ENCODE results near the gene CCL13.

The CCL13 gene

GRCh38 chr17:34358631-34359030 is 2.4 kb downstream of the CCL13 start:
- Histone ChIP-seq H2BK120ac (ENCODE audit: low read depth, low read length) (no peak overlapping the region), H3K4me3 (ENCODE audit: insufficient read depth in 1 of 2, low read depth in 1 of 2, low read length in 2 of 2) (no peak overlapping the region), H3K9me3 (ENCODE audit: control insufficient read depth, low read length) (no peaks in the 10 kb centered on the region), H2AK5ac (ENCODE audit: low read length, severe bottlenecking) (no peak overlapping the region), H3K27ac (ENCODE audit: low read length, poor library complexity, severe bottlenecking) (no peak overlapping the region), H2BK5ac (ENCODE audit: low read depth, low read length, poor library complexity, severe bottlenecking) (no peak overlapping the region), H3K36me3 (ENCODE audit: control insufficient read depth in 1 of 2, insufficient read depth in 2 of 2, low read depth in 1 of 2, low read length in 2 of 2) (no peaks in the 10 kb centered on the region), H3K4ac (ENCODE audit: low read depth in 1 of 2, low read length in 2 of 2) (no peak overlapping the region), H3K9ac (ENCODE audit: low read length) (no peak overlapping the region), H3K4me2 (ENCODE audit: low read length, poor library complexity, severe bottlenecking) (no peak overlapping the region), H2AFZ (ENCODE audit: low read depth, low read length) (no peak overlapping the region), H3K14ac (ENCODE audit: low read length in 2 of 2) (no peak overlapping the region), H3K23ac (ENCODE audit: low read length in 2 of 2) (no peak overlapping the region), H3K4me1 (ENCODE audit: control insufficient read depth, insufficient read depth, low read depth, low read length) (no peaks in the 10 kb centered on the region), H2BK12ac (ENCODE audit: low read length in 2 of 2) (no peak overlapping the region), H4K8ac (ENCODE audit: low read length) (no peak overlapping the region), H3K79me1 (replicated peaks; ENCODE audit: low read length, poor library complexity, severe bottlenecking) (no peaks in the 10 kb centered on the region), H2BK15ac (ENCODE audit: low read depth, poor library complexity, severe bottlenecking) (no peak overlapping the region), H3K27me3 (ENCODE audit: control insufficient read depth in 1 of 2, insufficient read depth in 1 of 2, low read length in 2 of 2) (peaks cover 0 to 20% of the 10 kb centered on the region in 2 experiments), H4K91ac (ENCODE audit: low read length) (no peak overlapping the region), H3K18ac (ENCODE audit: low read depth in 1 of 2, low read length in 2 of 2) (no peak overlapping the region)
- WGBS, result 85% methylated on average over 3 of the region's 3 CpGs
- no peak for DNase-seq

- Histone ChIP-seq H3K23ac (ENCODE audit: low read length in 2 of 2) (no peak overlapping the region), H3K27ac (ENCODE audit: low read length, poor library complexity, severe bottlenecking) (no peak overlapping the region), H2AFZ (ENCODE audit: low read depth, low read length) (no peak overlapping the region), H3K36me3 (ENCODE audit: control insufficient read depth in 1 of 2, insufficient read depth in 2 of 2, low read depth in 1 of 2, low read length in 2 of 2) (no peaks in the 10 kb centered on the region), H3K9ac (ENCODE audit: low read length) (no peak overlapping the region), H2BK15ac (ENCODE audit: low read depth, poor library complexity, severe bottlenecking) (no peak overlapping the region), H2BK5ac (ENCODE audit: low read depth, low read length, poor library complexity, severe bottlenecking) (no peak overlapping the region), H3K4me1 (ENCODE audit: control insufficient read depth, insufficient read depth, low read depth, low read length) (no peaks in the 10 kb centered on the region), H2AK5ac (ENCODE audit: low read length, severe bottlenecking) (no peak overlapping the region), H4K91ac (ENCODE audit: low read length) (no peak overlapping the region), H2BK120ac (ENCODE audit: low read depth, low read length) (no peak overlapping the region), H3K79me1 (replicated peaks; ENCODE audit: low read length, poor library complexity, severe bottlenecking) (no peaks in the 10 kb centered on the region), H4K8ac (ENCODE audit: low read length) (no peak overlapping the region), H3K4ac (ENCODE audit: low read depth in 1 of 2, low read length in 2 of 2) (no peak overlapping the region), H2BK12ac (ENCODE audit: low read length in 2 of 2) (no peak overlapping the region), H3K4me2 (ENCODE audit: low read length, poor library complexity, severe bottlenecking) (no peak overlapping the region), H3K27me3 (ENCODE audit: control insufficient read depth in 1 of 2, insufficient read depth in 1 of 2, low read length in 2 of 2) (peaks cover 0 to 40% of the 10 kb centered on the region in 2 experiments), H3K18ac (ENCODE audit: low read depth in 1 of 2, low read length in 2 of 2) (no peak overlapping the region), H3K14ac (ENCODE audit: low read length in 2 of 2) (no peak overlapping the region), H3K4me3 (ENCODE audit: insufficient read depth in 1 of 2, low read depth in 1 of 2, low read length in 2 of 2) (no peak overlapping the region), H3K9me3 (ENCODE audit: control insufficient read depth, low read length) (no peaks in the 10 kb centered on the region)
- no peak for DNase-seq
- WGBS, result 73% methylated on average over 6 of the region's 11 CpGs
These were observed 4.5 kb downstream of the CCL13 start for GRCh38 chr17:34360601-34361270.

- no peak overlapping the region for H2AFZ ChIP-seq (ENCODE audit: low read depth, low read length)
- no peak overlapping the region for H2BK5ac ChIP-seq (ENCODE audit: low read depth, low read length, poor library complexity, severe bottlenecking)
- DNase-seq, result peak; percentile 75
- H3K27me3 ChIP-seq (ENCODE audit: control insufficient read depth in 1 of 2, insufficient read depth in 1 of 2, low read length in 2 of 2), result peaks cover 0 to 47% of the 10 kb centered on the region in 2 experiments
- H4K8ac ChIP-seq (ENCODE audit: low read length), result no peak overlapping the region
- no peaks in the 10 kb centered on the region for H3K79me1 ChIP-seq (replicated peaks; ENCODE audit: low read length, poor library complexity, severe bottlenecking)
- H3K9me3 ChIP-seq (ENCODE audit: control insufficient read depth, low read length), result no peaks in the 10 kb centered on the region
- no peak overlapping the region for H2BK15ac ChIP-seq (ENCODE audit: low read depth, poor library complexity, severe bottlenecking)
- H3K4ac ChIP-seq (ENCODE audit: low read depth in 1 of 2, low read length in 2 of 2), result no peak overlapping the region
- no peaks in the 10 kb centered on the region for H3K36me3 ChIP-seq (ENCODE audit: control insufficient read depth in 1 of 2, insufficient read depth in 2 of 2, low read depth in 1 of 2, low read length in 2 of 2)
- H2AK5ac ChIP-seq (ENCODE audit: low read length, severe bottlenecking), result no peak overlapping the region
- no peaks in the 10 kb centered on the region for H3K4me1 ChIP-seq (ENCODE audit: control insufficient read depth, insufficient read depth, low read depth, low read length)
- H3K4me3 ChIP-seq (ENCODE audit: insufficient read depth in 1 of 2, low read depth in 1 of 2, low read length in 2 of 2), result no peak overlapping the region
- no peak overlapping the region for H4K91ac ChIP-seq (ENCODE audit: low read length)
- no peak overlapping the region for H3K18ac ChIP-seq (ENCODE audit: low read depth in 1 of 2, low read length in 2 of 2)
- WGBS, result 22% methylated on average over 8 of the region's 8 CpGs
- H3K9ac ChIP-seq (ENCODE audit: low read length), result no peak overlapping the region
- H3K27ac ChIP-seq (ENCODE audit: low read length, poor library complexity, severe bottlenecking), result no peak overlapping the region
- H3K14ac ChIP-seq (ENCODE audit: low read length in 2 of 2), result no peak overlapping the region
- H3K4me2 ChIP-seq (ENCODE audit: low read length, poor library complexity, severe bottlenecking), result no peak overlapping the region
- no peak overlapping the region for H2BK12ac ChIP-seq (ENCODE audit: low read length in 2 of 2)
- H2BK120ac ChIP-seq (ENCODE audit: low read depth, low read length), result no peak overlapping the region
- H3K23ac ChIP-seq (ENCODE audit: low read length in 2 of 2), result no peak overlapping the region
These were observed 5.3 kb downstream of the CCL13 start for GRCh38 chr17:34361478-34362061.

- Histone ChIP-seq H3K36me3 (ENCODE audit: control insufficient read depth in 1 of 2, insufficient read depth in 2 of 2, low read depth in 1 of 2, low read length in 2 of 2) (no peaks in the 10 kb centered on the region), H3K4me1 (ENCODE audit: control insufficient read depth, insufficient read depth, low read depth, low read length) (no peaks in the 10 kb centered on the region), H3K4ac (ENCODE audit: low read depth in 1 of 2, low read length in 2 of 2) (no peak within 1 kb of the TSS), H3K4me2 (ENCODE audit: low read length, poor library complexity, severe bottlenecking) (no peak within 1 kb of the TSS), H4K8ac (ENCODE audit: low read length) (no peak within 1 kb of the TSS), H3K27me3 (ENCODE audit: control insufficient read depth in 1 of 2, insufficient read depth in 1 of 2, low read length in 2 of 2) (peaks cover 0 to 61% of the 10 kb centered on the region in 2 experiments), H3K4me3 (ENCODE audit: insufficient read depth in 1 of 2, low read depth in 1 of 2, low read length in 2 of 2) (no peak within 1 kb of the TSS), H3K23ac (ENCODE audit: low read length in 2 of 2) (no peak within 1 kb of the TSS), H4K91ac (ENCODE audit: low read length) (no peak within 1 kb of the TSS), H3K18ac (ENCODE audit: low read depth in 1 of 2, low read length in 2 of 2) (no peak within 1 kb of the TSS), H3K27ac (ENCODE audit: low read length, poor library complexity, severe bottlenecking) (no peak within 1 kb of the TSS), H2AK5ac (ENCODE audit: low read length, severe bottlenecking) (no peak within 1 kb of the TSS), H3K14ac (ENCODE audit: low read length in 2 of 2) (no peak within 1 kb of the TSS), H2BK12ac (ENCODE audit: low read length in 2 of 2) (no peak within 1 kb of the TSS), H3K9me3 (ENCODE audit: control insufficient read depth, low read length) (no peaks in the 10 kb centered on the region), H2BK5ac (ENCODE audit: low read depth, low read length, poor library complexity, severe bottlenecking) (no peak within 1 kb of the TSS), H2AFZ (ENCODE audit: low read depth, low read length) (no peak within 1 kb of the TSS), H3K9ac (ENCODE audit: low read length) (no peak within 1 kb of the TSS), H2BK120ac (ENCODE audit: low read depth, low read length) (no peak within 1 kb of the TSS), H3K79me1 (replicated peaks; ENCODE audit: low read length, poor library complexity, severe bottlenecking) (no peaks in the 10 kb centered on the region), H2BK15ac (ENCODE audit: low read depth, poor library complexity, severe bottlenecking) (no peak within 1 kb of the TSS)
- WGBS, result 55% methylated on average over 4 of the region's 5 CpGs
- no peak for DNase-seq
These were observed 6.9 kb downstream of the CCL13 start, which contains the start of gene CCL1 for GRCh38 chr17:34363183-34363661. CCL1 (minus strand) TSS chr17:34363233; CDS start chr17:34363161, 72 bp downstream.
